Loucy (cell line): Measurements from ENCODE around the gene MRTO4.
"Not testable (repeated sequence)": the region's sequence is repeated elsewhere in the genome, so short reads cannot be mapped to it uniquely, and the experiment has no call there.

Source experiments
- H2AFZ ChIP-seq: fragments of 200-600 bp; sonication (generic); 2 replicates; pipeline ENCODE4 v1.6.0; 2016; ENCODE audit warnings: antibody characterized with exemption, mild to moderate bottlenecking, low read length, moderate library complexity
- H3F3A ChIP-seq: fragments of 200-600 bp; 2 replicates; pipeline ENCODE4 v1.6.0; 2016; ENCODE audit warnings: antibody characterized with exemption, low read depth, mild to moderate bottlenecking
- H3K27me3 ChIP-seq: fragments of 200-600 bp; sonication (generic); 2 replicates; pipeline ENCODE4 v1.6.1; 2014; ENCODE audit warnings: low read length, mild to moderate bottlenecking; ENCODE audit not compliant: insufficient read depth, poor library complexity, severe bottlenecking
- H3K36me3 ChIP-seq: fragments of 200-600 bp; sonication (generic); 2 replicates; pipeline ENCODE4 v1.6.1; 2016; ENCODE audit warnings: low read length; ENCODE audit not compliant: insufficient read depth
- H3K4me1 ChIP-seq: fragments of 200-600 bp; sonication (generic); 2 replicates; pipeline ENCODE4 v1.5.1; 2014; ENCODE audit warnings: low read length, mild to moderate bottlenecking; ENCODE audit not compliant: insufficient read depth, poor library complexity, severe bottlenecking
- H3K4me2 ChIP-seq: fragments of 200-600 bp; sonication (generic); 2 replicates; pipeline ENCODE4 v1.6.0; 2014; ENCODE audit warnings: antibody characterized with exemption, low read length, low read depth, mild to moderate bottlenecking; ENCODE audit not compliant: poor library complexity, severe bottlenecking
- H3K4me3 ChIP-seq: fragments of 200-600 bp; sonication (generic); 2 replicates; pipeline ENCODE4 v1.5.1; 2014; ENCODE audit warnings: low read length, mild to moderate bottlenecking, mixed read lengths; ENCODE audit not compliant: poor library complexity, severe bottlenecking
- H3K79me2 ChIP-seq: fragments of 200-600 bp; sonication (generic); 2 replicates; pipeline ENCODE4 v1.6.1; 2014; ENCODE audit warnings: low read length; ENCODE audit not compliant: insufficient read depth
- H3K9ac ChIP-seq: fragments of 200-600 bp; sonication (generic); 2 replicates; pipeline ENCODE4 v1.6.0; 2014; ENCODE audit warnings: mild to moderate bottlenecking, low read depth, low read length, moderate library complexity; ENCODE audit not compliant: poor library complexity, severe bottlenecking
- H3K9me2 ChIP-seq: fragments of 200-600 bp; sonication (generic); replicated peaks from 2 replicates; pipeline ENCODE4 v1.6.1; 2016; ENCODE audit warnings: low read depth, low read length, mixed read lengths
- H3K9me3 ChIP-seq: fragments of 200-600 bp; sonication (generic); 2 replicates; pipeline ENCODE4 v1.6.1; 2014; ENCODE audit warnings: mild to moderate bottlenecking, antibody characterized with exemption, low read length, low read depth; ENCODE audit not compliant: insufficient read depth
- H4K20me1 ChIP-seq: fragments of 200-600 bp; sonication (generic); 2 replicates; pipeline ENCODE4 v1.6.0; 2014; ENCODE audit warnings: antibody characterized with exemption, low read length, mild to moderate bottlenecking; ENCODE audit not compliant: insufficient read depth, poor library complexity, severe bottlenecking
- CTCF ChIP-seq: fragments of 200-600 bp; sonication (generic); conservative IDR thresholded peaks from 2 replicates; pipeline ENCODE4 v1.5.1; 2014; ENCODE audit warnings: mild to moderate bottlenecking, antibody characterized with exemption, low read length
- EZH2phosphoT487 ChIP-seq: fragments of 200-600 bp; IDR thresholded peaks from 2 replicates; pipeline ENCODE4 v1.6.1; 2018; ENCODE audit warnings: antibody characterized with exemption, mild to moderate bottlenecking, moderate library complexity, borderline replicate concordance

MRTO4 gene

GRCh38 chr1:19287436-19288185 is 36.0 kb downstream of the MRTO4 start:
- H4K20me1 ChIP-seq = no peaks in the 10 kb centered on the region
- H3K9me3 ChIP-seq = no peaks in the 10 kb centered on the region
- no peaks in the 10 kb centered on the region for H3F3A ChIP-seq
- no peaks in the 10 kb centered on the region for H3K27me3 ChIP-seq
- H3K4me1 ChIP-seq = no peaks in the 10 kb centered on the region
- H3K4me3 ChIP-seq = no peak overlapping the region
- no peaks in the 10 kb centered on the region for H3K9me2 ChIP-seq
- no peak overlapping the region for H3K4me2 ChIP-seq
- no peak overlapping the region for H2AFZ ChIP-seq
- TF ChIP-seq CTCF (no peak), EZH2phosphoT487 (no peak)
- no peaks in the 10 kb centered on the region for H3K36me3 ChIP-seq
- H3K79me2 ChIP-seq = no peaks in the 10 kb centered on the region
- H3K9ac ChIP-seq = no peak overlapping the region

- not testable (repeated sequence) for H3K9me3 ChIP-seq, H2AFZ ChIP-seq
These were observed 37.0 kb downstream of the MRTO4 start, which contains the start of gene AKR7A3 for GRCh38 chr1:19288324-19289241. AKR7A3 (minus strand) TSS chr1:19288770; CDS start chr1:19288709, 61 bp downstream.

GRCh38 chr1:19289244-19289643 is 37.6 kb downstream of the MRTO4 start:
- no peak overlapping the region for H3K4me2 ChIP-seq
- no peaks in the 10 kb centered on the region for H3K4me1 ChIP-seq
- no peaks in the 10 kb centered on the region for H3K27me3 ChIP-seq
- no peaks in the 10 kb centered on the region for H3K79me2 ChIP-seq
- no peak overlapping the region for H2AFZ ChIP-seq
- H3F3A ChIP-seq = no peaks in the 10 kb centered on the region
- H3K9me3 ChIP-seq = peaks cover under 1% of the 10 kb centered on the region; the same call in 1 of the 2 replicates
- H3K9ac ChIP-seq = no peak overlapping the region
- H3K36me3 ChIP-seq = no peaks in the 10 kb centered on the region
- no peaks in the 10 kb centered on the region for H3K9me2 ChIP-seq
- TF ChIP-seq CTCF = no peak
- TF ChIP-seq EZH2phosphoT487 = no peak
- H3K4me3 ChIP-seq = no peak overlapping the region
- H4K20me1 ChIP-seq = no peaks in the 10 kb centered on the region

More at GRCh38 chr1:19288324-19289241, 37.0 kb downstream of the MRTO4 start, which contains the start of gene AKR7A3:
- H3K79me2 ChIP-seq, H3K4me2 ChIP-seq, H3K9me2 ChIP-seq, H3K4me3 ChIP-seq, H4K20me1 ChIP-seq, H3K27me3 ChIP-seq, H3F3A ChIP-seq, H3K4me1 ChIP-seq, H3K9ac ChIP-seq, H3K36me3 ChIP-seq: not testable (repeated sequence)
